ENCODE results near the gene NOS1AP. TPM values are rescaled to one million over a fixed set of nuclear protein-coding genes. Genes with fewer than 3 reads are reported as not detected.
"Not testable (repeated sequence)": the region's sequence is repeated elsewhere in the genome, so short reads cannot be mapped to it uniquely, and the experiment has no call there.

NOS1AP gene
- polyA plus RNA-seq, 1 of the 3 experiments (the other 2 are of a cell fraction), result 0.03 TPM

DNA sequence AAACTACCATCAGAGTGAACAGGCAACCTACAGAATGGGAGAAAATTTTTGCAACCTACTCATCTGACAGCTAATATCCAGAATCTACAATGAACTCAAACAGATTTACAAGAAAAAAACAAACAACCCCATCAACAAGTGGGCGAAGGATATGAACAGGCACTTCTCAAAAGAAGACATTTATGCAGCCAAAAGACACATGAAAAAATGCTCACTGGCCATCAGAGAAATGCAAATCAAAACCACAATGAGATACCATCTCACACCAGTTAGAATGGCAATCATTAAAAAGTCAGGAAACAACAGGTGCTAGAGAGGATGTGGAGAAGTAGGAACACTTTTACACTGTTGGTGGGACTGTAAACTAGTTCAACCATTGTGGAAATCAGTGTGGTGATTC lies 104.1 kb downstream of the NOS1AP start:
- H3K9me3 ChIP-seq; H3K36me3 ChIP-seq (replicated peaks in 1 of 2; ENCODE audit: control insufficient read depth in 1 of 2, insufficient read depth in 2 of 2, low read length in 1 of 2); H3K79me2 ChIP-seq (ENCODE audit: insufficient read depth); H3K9me2 ChIP-seq; H3K4me3 ChIP-seq (ENCODE audit: low read depth in 2 of 2, low read length in 1 of 2); CTCF ChIA-PET; H4K20me1 ChIP-seq (ENCODE audit: insufficient read depth); H3K9ac ChIP-seq; DNase-seq; H3K27me3 ChIP-seq (ENCODE audit: insufficient read depth); H3F3A ChIP-seq (replicated peaks; ENCODE audit: insufficient read depth); POLR2A ChIA-PET; H3K4me2 ChIP-seq; H2AFZ ChIP-seq (ENCODE audit: low read depth); H3K27ac ChIP-seq (ENCODE audit: low read depth in 2 of 2, low read length in 1 of 2): not testable (repeated sequence)
- H3K4me1 ChIP-seq (ENCODE audit: control insufficient read depth in 1 of 2, insufficient read depth in 2 of 2, low read depth in 1 of 2, low read length in 1 of 2), result peaks cover 10 to 14% of the 10 kb centered on the region in 2 experiments; a peak in 3 of 4 replicates
- 40% methylated on average over 1 of the region's 1 CpG for WGBS (ENCODE audit: low lambda C conversion rate)

DNA sequence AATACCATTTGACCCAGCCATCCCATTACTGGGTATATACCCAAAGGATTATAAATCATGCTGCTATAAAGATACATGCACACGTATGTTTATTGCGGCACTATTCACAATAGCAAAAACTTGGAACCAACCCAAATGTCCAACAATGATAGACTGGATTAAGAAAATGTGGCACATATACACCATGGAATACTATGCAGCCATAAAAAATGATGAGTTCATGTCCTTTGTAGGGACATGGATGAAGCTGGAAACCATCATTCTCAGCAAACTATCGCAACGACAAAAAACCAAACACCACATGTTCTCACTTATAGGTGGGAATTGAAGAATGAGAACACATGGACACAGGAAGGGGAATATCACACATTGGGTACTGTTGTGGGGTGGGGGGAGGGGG lies 104.5 kb downstream of the NOS1AP start:
- H3K9ac ChIP-seq; CTCF ChIA-PET; H4K20me1 ChIP-seq (ENCODE audit: insufficient read depth); H2AFZ ChIP-seq (ENCODE audit: low read depth); H3K4me2 ChIP-seq; H3K79me2 ChIP-seq (ENCODE audit: insufficient read depth); POLR2A ChIA-PET; DNase-seq; H3K27ac ChIP-seq (ENCODE audit: low read depth in 2 of 2, low read length in 1 of 2); H3K4me3 ChIP-seq (ENCODE audit: low read depth in 2 of 2, low read length in 1 of 2); H3K36me3 ChIP-seq (replicated peaks in 1 of 2; ENCODE audit: control insufficient read depth in 1 of 2, insufficient read depth in 2 of 2, low read length in 1 of 2); H3K27me3 ChIP-seq (ENCODE audit: insufficient read depth); H3F3A ChIP-seq (replicated peaks; ENCODE audit: insufficient read depth); H3K9me2 ChIP-seq; H3K9me3 ChIP-seq: not testable (repeated sequence)
- WGBS (ENCODE audit: low lambda C conversion rate), result 48% methylated on average over 2 of the region's 4 CpGs
- H3K4me1 ChIP-seq (ENCODE audit: control insufficient read depth in 1 of 2, insufficient read depth in 2 of 2, low read depth in 1 of 2, low read length in 1 of 2), result peaks cover 5 to 10% of the 10 kb centered on the region in 2 experiments; a peak in 3 of 4 replicates

DNA sequence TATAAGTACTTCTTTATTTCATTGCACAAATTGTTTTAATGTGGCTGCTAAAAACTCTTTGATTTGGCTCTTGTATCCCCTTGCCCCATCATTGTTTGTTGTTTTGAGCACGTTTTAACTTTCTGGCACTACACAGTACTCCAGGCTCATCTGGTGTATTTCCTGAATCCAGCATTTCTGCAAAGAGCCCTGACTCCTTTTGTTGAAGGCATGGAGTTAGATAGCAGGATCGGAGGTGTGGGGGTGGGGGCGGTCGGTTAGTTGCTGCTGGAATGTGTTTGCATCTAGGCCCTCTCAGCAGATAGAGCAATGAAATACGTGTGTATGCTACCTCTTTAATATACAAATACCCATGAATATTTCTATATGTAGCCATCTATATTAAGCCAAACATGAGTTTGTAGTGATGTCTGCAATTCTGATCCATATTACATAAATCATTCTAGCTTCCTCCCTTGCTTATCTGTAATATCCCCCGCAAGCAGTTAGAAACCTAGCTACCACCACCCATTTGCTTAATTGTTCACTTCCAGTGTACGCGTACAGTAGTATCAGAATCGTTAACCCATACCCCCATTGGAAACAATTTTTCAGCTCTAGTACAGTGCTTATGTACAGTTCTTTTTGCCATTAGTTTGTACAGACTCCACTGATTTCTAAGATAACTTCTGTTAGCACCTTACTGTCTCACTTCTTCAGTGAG lies 106.0 kb downstream of the NOS1AP start:
- H3K4me2 ChIP-seq, result no peak overlapping the region
- H3K9ac ChIP-seq, result no peak overlapping the region
- no peaks in the 10 kb centered on the region for H3F3A ChIP-seq (replicated peaks; ENCODE audit: insufficient read depth)
- no peaks in the 10 kb centered on the region for H3K36me3 ChIP-seq (replicated peaks in 1 of 2; ENCODE audit: control insufficient read depth in 1 of 2, insufficient read depth in 2 of 2, low read length in 1 of 2)
- 69% methylated on average over 9 of the region's 9 CpGs for WGBS (ENCODE audit: low lambda C conversion rate)
- H4K20me1 ChIP-seq (ENCODE audit: insufficient read depth), result no peaks in the 10 kb centered on the region
- no peaks in the 10 kb centered on the region for H3K9me2 ChIP-seq
- no peak for DNase-seq
- H2AFZ ChIP-seq (ENCODE audit: low read depth), result no peak overlapping the region
- H3K27ac ChIP-seq (ENCODE audit: low read depth in 2 of 2, low read length in 1 of 2), result no peak overlapping the region
- CTCF ChIA-PET, result interaction anchor here (1.5 kb wide), 1 partner anchor 115 kb away, joined by 3 read pairs; no protein-coding TSS in a partner anchor
- no peak for TF ChIP-seq CHD2 (IDR thresholded peaks at IDR 0.05; ENCODE audit: low read length, partially characterized antibody)
- TF ChIP-seq, protein P1, sequence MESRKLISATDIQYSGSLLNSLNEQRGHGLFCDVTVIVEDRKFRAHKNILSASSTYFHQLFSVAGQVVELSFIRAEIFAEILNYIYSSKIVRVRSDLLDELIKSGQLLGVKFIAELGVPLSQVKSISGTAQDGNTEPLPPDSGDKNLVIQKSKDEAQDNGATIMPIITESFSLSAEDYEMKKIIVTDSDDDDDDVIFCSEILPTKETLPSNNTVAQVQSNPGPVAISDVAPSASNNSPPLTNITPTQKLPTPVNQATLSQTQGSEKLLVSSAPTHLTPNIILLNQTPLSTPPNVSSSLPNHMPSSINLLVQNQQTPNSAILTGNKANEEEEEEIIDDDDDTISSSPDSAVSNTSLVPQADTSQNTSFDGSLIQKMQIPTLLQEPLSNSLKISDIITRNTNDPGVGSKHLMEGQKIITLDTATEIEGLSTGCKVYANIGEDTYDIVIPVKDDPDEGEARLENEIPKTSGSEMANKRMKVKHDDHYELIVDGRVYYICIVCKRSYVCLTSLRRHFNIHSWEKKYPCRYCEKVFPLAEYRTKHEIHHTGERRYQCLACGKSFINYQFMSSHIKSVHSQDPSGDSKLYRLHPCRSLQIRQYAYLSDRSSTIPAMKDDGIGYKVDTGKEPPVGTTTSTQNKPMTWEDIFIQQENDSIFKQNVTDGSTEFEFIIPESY (IDR thresholded peaks at IDR 0.05; ENCODE audit: borderline replicate concordance, low read depth), result no peak
- TF ChIP-seq TAF1 (IDR thresholded peaks at IDR 0.05; ENCODE audit: borderline replicate concordance, low read depth, low read length), result no peak
- TF ChIP-seq SMC3 (IDR thresholded peaks at IDR 0.05; ENCODE audit: low read depth, low read length), result no peak
- TF ChIP-seq FOXM1 (IDR thresholded peaks at IDR 0.05; ENCODE audit: low read depth), result no peak
- TF ChIP-seq, protein P2, sequence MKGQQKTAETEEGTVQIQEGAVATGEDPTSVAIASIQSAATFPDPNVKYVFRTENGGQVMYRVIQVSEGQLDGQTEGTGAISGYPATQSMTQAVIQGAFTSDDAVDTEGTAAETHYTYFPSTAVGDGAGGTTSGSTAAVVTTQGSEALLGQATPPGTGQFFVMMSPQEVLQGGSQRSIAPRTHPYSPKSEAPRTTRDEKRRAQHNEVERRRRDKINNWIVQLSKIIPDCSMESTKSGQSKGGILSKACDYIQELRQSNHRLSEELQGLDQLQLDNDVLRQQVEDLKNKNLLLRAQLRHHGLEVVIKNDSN (IDR thresholded peaks at IDR 0.05; ENCODE audit: borderline replicate concordance, low read depth), result no peak
- no peak for TF ChIP-seq SIN3A (IDR thresholded peaks at IDR 0.05; ENCODE audit: borderline replicate concordance, low read depth, low read length)
- TF ChIP-seq RFX5 (IDR thresholded peaks at IDR 0.05; ENCODE audit: low read length), result no peak
- no peak for TF ChIP-seq EZH2phosphoT487 (IDR thresholded peaks at IDR 0.05; ENCODE audit: borderline replicate concordance, low read depth)
- TF ChIP-seq, protein P3, sequence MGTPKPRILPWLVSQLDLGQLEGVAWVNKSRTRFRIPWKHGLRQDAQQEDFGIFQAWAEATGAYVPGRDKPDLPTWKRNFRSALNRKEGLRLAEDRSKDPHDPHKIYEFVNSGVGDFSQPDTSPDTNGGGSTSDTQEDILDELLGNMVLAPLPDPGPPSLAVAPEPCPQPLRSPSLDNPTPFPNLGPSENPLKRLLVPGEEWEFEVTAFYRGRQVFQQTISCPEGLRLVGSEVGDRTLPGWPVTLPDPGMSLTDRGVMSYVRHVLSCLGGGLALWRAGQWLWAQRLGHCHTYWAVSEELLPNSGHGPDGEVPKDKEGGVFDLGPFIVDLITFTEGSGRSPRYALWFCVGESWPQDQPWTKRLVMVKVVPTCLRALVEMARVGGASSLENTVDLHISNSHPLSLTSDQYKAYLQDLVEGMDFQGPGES (IDR thresholded peaks at IDR 0.05; ENCODE audit: low read depth, low read length), result no peak
- TF ChIP-seq, protein P4, sequence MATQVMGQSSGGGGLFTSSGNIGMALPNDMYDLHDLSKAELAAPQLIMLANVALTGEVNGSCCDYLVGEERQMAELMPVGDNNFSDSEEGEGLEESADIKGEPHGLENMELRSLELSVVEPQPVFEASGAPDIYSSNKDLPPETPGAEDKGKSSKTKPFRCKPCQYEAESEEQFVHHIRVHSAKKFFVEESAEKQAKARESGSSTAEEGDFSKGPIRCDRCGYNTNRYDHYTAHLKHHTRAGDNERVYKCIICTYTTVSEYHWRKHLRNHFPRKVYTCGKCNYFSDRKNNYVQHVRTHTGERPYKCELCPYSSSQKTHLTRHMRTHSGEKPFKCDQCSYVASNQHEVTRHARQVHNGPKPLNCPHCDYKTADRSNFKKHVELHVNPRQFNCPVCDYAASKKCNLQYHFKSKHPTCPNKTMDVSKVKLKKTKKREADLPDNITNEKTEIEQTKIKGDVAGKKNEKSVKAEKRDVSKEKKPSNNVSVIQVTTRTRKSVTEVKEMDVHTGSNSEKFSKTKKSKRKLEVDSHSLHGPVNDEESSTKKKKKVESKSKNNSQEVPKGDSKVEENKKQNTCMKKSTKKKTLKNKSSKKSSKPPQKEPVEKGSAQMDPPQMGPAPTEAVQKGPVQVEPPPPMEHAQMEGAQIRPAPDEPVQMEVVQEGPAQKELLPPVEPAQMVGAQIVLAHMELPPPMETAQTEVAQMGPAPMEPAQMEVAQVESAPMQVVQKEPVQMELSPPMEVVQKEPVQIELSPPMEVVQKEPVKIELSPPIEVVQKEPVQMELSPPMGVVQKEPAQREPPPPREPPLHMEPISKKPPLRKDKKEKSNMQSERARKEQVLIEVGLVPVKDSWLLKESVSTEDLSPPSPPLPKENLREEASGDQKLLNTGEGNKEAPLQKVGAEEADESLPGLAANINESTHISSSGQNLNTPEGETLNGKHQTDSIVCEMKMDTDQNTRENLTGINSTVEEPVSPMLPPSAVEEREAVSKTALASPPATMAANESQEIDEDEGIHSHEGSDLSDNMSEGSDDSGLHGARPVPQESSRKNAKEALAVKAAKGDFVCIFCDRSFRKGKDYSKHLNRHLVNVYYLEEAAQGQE (IDR thresholded peaks at IDR 0.05; ENCODE audit: low read depth, low read length), result no peak
- TF ChIP-seq JUND (IDR thresholded peaks at IDR 0.05), result no peak
- POLR2A ChIA-PET, result no interaction called here
- H3K79me2 ChIP-seq (ENCODE audit: insufficient read depth), result no peaks in the 10 kb centered on the region
- no peaks in the 10 kb centered on the region; the same call in 1 of the 2 replicates for H3K27me3 ChIP-seq (ENCODE audit: insufficient read depth)
- H3K4me1 ChIP-seq (ENCODE audit: control insufficient read depth in 1 of 2, insufficient read depth in 2 of 2, low read depth in 1 of 2, low read length in 1 of 2), result no peaks in the 10 kb centered on the region
- H3K9me3 ChIP-seq, result no peaks in the 10 kb centered on the region
- no peak overlapping the region for H3K4me3 ChIP-seq (ENCODE audit: low read depth in 2 of 2, low read length in 1 of 2)

Measured in SK-N-SH (cell line).